Measurements from ENCODE around the gene SRRM1. TPM values are rescaled to one million over a fixed set of nuclear protein-coding genes. Genes with fewer than 3 reads are reported as not detected.

Gene SRRM1
- total and polyA plus RNA-seq, 7 donors: 31.2 to 78.4 (median 63.0) TPM

- H3K4me1 ChIP-seq: no peaks in the 10 kb centered on the region
- no peak for ATAC-seq
- intact Hi-C loops (cut with DNase I): no loop called here
- no peak for DNase-seq
- H3K27me3 ChIP-seq (ENCODE audit: insufficient read depth in 3 of 3, low read length in 2 of 3): peaks cover 0 to 20% (median 0%) of the 10 kb centered on the region in 3 donors
- no peaks in the 10 kb centered on the region for H3K9me3 ChIP-seq
- H3K36me3 ChIP-seq (ENCODE audit: insufficient read depth in 1 of 2, low read depth in 1 of 2): no peaks in the 10 kb centered on the region
- no peak for TF ChIP-seq CTCF (IDR thresholded peaks at IDR 0.05)
- no peak overlapping the region for H3K27ac ChIP-seq
- 73 to 84% (median 78%) methylated on average over 5 of the region's 5 CpGs for WGBS, 3 donors
- H3K4me3 ChIP-seq: no peak overlapping the region
Measured at GRCh38 chr1:24600551-24600950, 42.6 kb upstream of the SRRM1 start.

GRCh38 chr1:24605534-24606295 lies 37.4 kb upstream of the SRRM1 start:
- no peak for TF ChIP-seq CTCF (IDR thresholded peaks at IDR 0.05)
- Histone ChIP-seq H3K9me3 (no peaks in the 10 kb centered on the region), H3K27ac (no peak overlapping the region), H3K4me3 (no peak overlapping the region), H3K4me1 (no peaks in the 10 kb centered on the region), H3K27me3 (ENCODE audit: insufficient read depth in 3 of 3, low read length in 2 of 3) (peaks cover 0 to 3% (median 0%) of the 10 kb centered on the region in 3 donors), H3K36me3 (ENCODE audit: insufficient read depth in 1 of 2, low read depth in 1 of 2) (no peaks in the 10 kb centered on the region)
- DNase-seq: no peak
- intact Hi-C loops (cut with DNase I): no loop called here
- 75 to 80% (median 76%) methylated on average over 19 of the region's 19 CpGs for WGBS, 3 donors
- no peak for ATAC-seq

- WGBS, 3 donors: 74 to 86% (median 74%) methylated on average over 3 of the region's 3 CpGs
- Histone ChIP-seq H3K4me3 (no peak overlapping the region), H3K4me1 (no peaks in the 10 kb centered on the region), H3K36me3 (ENCODE audit: insufficient read depth in 1 of 2, low read depth in 1 of 2) (no peaks in the 10 kb centered on the region), H3K27me3 (ENCODE audit: insufficient read depth in 3 of 3, low read length in 2 of 3) (peaks cover 0 to 5% (median 0%) of the 10 kb centered on the region in 3 donors), H3K27ac (no peak overlapping the region), H3K9me3 (no peaks in the 10 kb centered on the region)
- no peak for TF ChIP-seq CTCF (IDR thresholded peaks at IDR 0.05)
- no peak for ATAC-seq
- intact Hi-C loops (cut with DNase I): no loop called here
- no peak for DNase-seq
Measured at GRCh38 chr1:24606296-24606605, 36.9 kb upstream of the SRRM1 start.

- no peaks in the 10 kb centered on the region for H3K4me1 ChIP-seq
- intact Hi-C loops (cut with DNase I): no loop called here
- 81 to 84% (median 84%) methylated on average over 2 of the region's 2 CpGs for WGBS, 3 donors
- H3K36me3 ChIP-seq (ENCODE audit: insufficient read depth in 1 of 2, low read depth in 1 of 2): no peaks in the 10 kb centered on the region
- no peaks in the 10 kb centered on the region for H3K9me3 ChIP-seq
- peaks cover 0 to 5% (median 0%) of the 10 kb centered on the region in 3 donors for H3K27me3 ChIP-seq (ENCODE audit: insufficient read depth in 3 of 3, low read length in 2 of 3)
- no peak for TF ChIP-seq CTCF (IDR thresholded peaks at IDR 0.05)
- no peak for ATAC-seq
- H3K4me3 ChIP-seq: no peak overlapping the region
- H3K27ac ChIP-seq: no peak overlapping the region
- DNase-seq: no peak
Measured at GRCh38 chr1:24606621-24607020, 36.5 kb upstream of the SRRM1 start.
